Measurements from ENCODE around the gene TMEM176A.

GRCh38 chr7:150753826-150754603 lies 46.6 kb upstream of the TMEM176A start:
- TF ChIP-seq CTCF (IDR thresholded peaks at IDR 0.05; ENCODE audit: low read depth, low read length) = peak; percentile 78
- TF ChIP-seq POLR2A (IDR thresholded peaks at IDR 0.05; ENCODE audit: extremely low read depth, insufficient read length) = no peak
- no peak for TF ChIP-seq MYC (IDR thresholded peaks at IDR 0.05; ENCODE audit: low read depth, low read length)
- TF ChIP-seq MAX (IDR thresholded peaks at IDR 0.05; ENCODE audit: low read depth, low read length) = no peak

Data from NB4 (cell line).